B cell (primary cell): Measurements from ENCODE around the gene C6orf15. TPM values are rescaled to one million over a fixed set of nuclear protein-coding genes. Genes with fewer than 3 reads are reported as not detected.

Experiments used
- ATAC-seq: fragments of 200-7000 bp; cut with Tn5 transposase; one replicate; pipeline ENCODE4 v1.10.0; 2021; ENCODE audit warnings: low read depth, mild to moderate bottlenecking, moderate number of reproducible peaks, moderate library complexity
- CTCF ChIA-PET: fragments of 350-600 bp; sonication (Branson Sonifier 250); formaldehyde crosslinking; loops from one replicate; lab custom pipeline; 2021; ENCODE audit warnings: antibody characterized with exemption, inconsistent platforms; lab: Charles Lee
- POLR2A ChIA-PET: fragments of 350-600 bp; sonication (Branson Sonifier 250); formaldehyde crosslinking; loops from one replicate; lab custom pipeline; 2021; ENCODE audit warnings: antibody characterized with exemption; lab: Charles Lee
- DNase-seq: peaks from one replicate; pipeline ENCODE4 v3.0.0; 2013
- H2AFZ ChIP-seq: 2 replicates; pipeline ENCODE4 v1.6.1; 2012; ENCODE audit warnings: mild to moderate bottlenecking, low read depth, low read length; ENCODE audit not compliant: insufficient read depth, poor library complexity, severe bottlenecking
- H3K27ac ChIP-seq, 2 donors: 1 replicate in 1 of 2; 2 replicates in 1 of 2; pipeline ENCODE4 v1.5.1; 2012 to 2013; ENCODE audit warnings: low read length in 2 of 2, mild to moderate bottlenecking in 2 of 2, moderate library complexity in 1 of 2
- H3K27me3 ChIP-seq, 4 experiments: fragments of 200-600 bp in 1 of 4; sonication (generic) in 1 of 4; replicated peaks in 1 of 4; 1 replicate in 2 of 4; 2 replicates in 2 of 4; pipeline versions ENCODE4 v1.6.1 to v1.7.0; 2013 to 2016; ENCODE audit warnings: low read length in 3 of 4, mild to moderate bottlenecking in 2 of 4, mixed read lengths in 1 of 4, moderate library complexity in 1 of 4; ENCODE audit not compliant: insufficient read depth in 4 of 4, control insufficient read depth in 3 of 4; ENCODE audit errors: control extremely low read depth in 1 of 4
- H3K36me3 ChIP-seq, 2 experiments: replicated peaks in 1 of 2; 1 replicate in 1 of 2; 2 replicates in 1 of 2; pipeline versions ENCODE4 v1.6.1 to v1.7.1; 2013; ENCODE audit warnings: low read length in 1 of 2; ENCODE audit not compliant: insufficient read depth in 2 of 2, control insufficient read depth in 1 of 2; ENCODE audit errors: control extremely low read depth in 1 of 2, extremely low read depth in 1 of 2
- H3K4me1 ChIP-seq, 2 donors: fragments of 200-600 bp in 1 of 2; sonication (generic) in 1 of 2; 1 replicate in 1 of 2; 2 replicates in 1 of 2; pipeline versions ENCODE4 v1.5.1 to v1.6.1; 2013 to 2017; ENCODE audit warnings: low read length in 2 of 2; ENCODE audit not compliant: control insufficient read depth in 2 of 2, insufficient read depth in 2 of 2
- H3K4me2 ChIP-seq: replicated peaks from 2 replicates; pipeline ENCODE3; 2012; ENCODE audit warnings: mild to moderate bottlenecking, low read depth, low read length; ENCODE audit not compliant: poor library complexity, severe bottlenecking
- H3K4me3 ChIP-seq, 5 experiments: fragments of 200-600 bp in 1 of 5; sonication (generic) in 1 of 5; 1 replicate in 3 of 5; 2 replicates in 2 of 5; pipeline versions ENCODE4 v1.5.1 to v1.7.0; 2011 to 2016; ENCODE audit warnings: low read length in 4 of 5, mild to moderate bottlenecking in 4 of 5, low read depth in 2 of 5, control low read depth in 1 of 5, moderate library complexity in 1 of 5; ENCODE audit not compliant: insufficient read depth in 1 of 5; ENCODE audit errors: control extremely low read depth in 1 of 5, extremely low read depth in 1 of 5
- H3K79me2 ChIP-seq: fragments of 200-600 bp; sonication (generic); one replicate; pipeline ENCODE4 v1.6.0; 2016; ENCODE audit warnings: low read length; ENCODE audit not compliant: control insufficient read depth, insufficient read depth
- H3K9ac ChIP-seq: fragments of 200-600 bp; sonication (generic); 2 replicates; pipeline ENCODE4 v1.6.1; 2017; ENCODE audit warnings: mild to moderate bottlenecking, low read length, moderate library complexity
- H3K9me3 ChIP-seq, 3 donors: one replicate each; pipeline versions ENCODE4 v1.6.1 to v1.7.1; 2013; ENCODE audit warnings: low read length in 2 of 3; ENCODE audit not compliant: control insufficient read depth in 2 of 3, insufficient read depth in 1 of 3; ENCODE audit errors: control extremely low read depth in 1 of 3
- H4K20me1 ChIP-seq: 2 replicates; pipeline ENCODE4 v1.6.0; 2012; ENCODE audit warnings: mild to moderate bottlenecking, low read length; ENCODE audit not compliant: insufficient read depth, control insufficient read depth, poor library complexity, severe bottlenecking
- H3K27ac Mint-ChIP-seq: one replicate; pipeline ENCODE4 v1.8.0; 2021; ENCODE audit warnings: mixed read lengths
- H3K27me3 Mint-ChIP-seq: one replicate; pipeline ENCODE4 v1.8.0; 2021; ENCODE audit warnings: mixed read lengths
- H3K4me1 Mint-ChIP-seq: one replicate; pipeline ENCODE4 v1.8.0; 2021; ENCODE audit warnings: mixed read lengths
- H3K4me3 Mint-ChIP-seq: one replicate; pipeline ENCODE4 v1.8.0; 2021; ENCODE audit warnings: mixed read lengths
- H3K9me3 Mint-ChIP-seq: one replicate; pipeline ENCODE4 v1.8.0; 2022; ENCODE audit warnings: mixed read lengths; ENCODE audit not compliant: insufficient read depth
- EZH2 ChIP-seq: IDR thresholded peaks from 2 replicates; pipeline ENCODE4 v1.6.1; 2012; ENCODE audit warnings: borderline replicate concordance, low read depth, mild to moderate bottlenecking, moderate library complexity, low read length; ENCODE audit not compliant: insufficient read depth, poor library complexity, severe bottlenecking
- WGBS: methylation state at CpG from one replicate; pipeline ENCODE4 v1.1.5; 2013; ENCODE audit warnings: missing lambda C conversion rate; ENCODE audit not compliant: insufficient coverage; 5-methylcytosine and 5-hydroxymethylcytosine counted together
- intact Hi-C: fragments of 100-400 bp; cut with micrococcal nuclease; formaldehyde crosslinking; loops from one replicate; pipeline ENCODE4 v1.10.0; 2022
- polyA plus RNA-seq: library from polyadenylated mRNA; depleted of rRNA; stranded (reverse); fragments of >200 nt; gene quantifications from 2 replicates; pipeline ENCODE4 v1.2.3, GENCODE V29; 2012
- total RNA-seq, 2 donors: library from RNA; stranded (reverse); fragments of 120-200 nt in 1 of 2; gene quantifications; 1 replicate in 1 of 2; 2 replicates in 1 of 2; pipeline versions ENCODE4 v1.2.3 to v1.2.4, GENCODE V29; 2013 to 2022
- TF ChIP-seq, protein P1 (sequence below): fragments of 200-600 bp; IDR thresholded peaks from one replicate; pipeline ENCODE4 v1.8.0; 2022; ENCODE audit warnings: antibody characterized with exemption, mild to moderate bottlenecking

The C6orf15 gene
- total and polyA plus RNA-seq, 2 donors (not counting 1 experiment from before 2014, with no cell fraction given): not detected

DNA sequence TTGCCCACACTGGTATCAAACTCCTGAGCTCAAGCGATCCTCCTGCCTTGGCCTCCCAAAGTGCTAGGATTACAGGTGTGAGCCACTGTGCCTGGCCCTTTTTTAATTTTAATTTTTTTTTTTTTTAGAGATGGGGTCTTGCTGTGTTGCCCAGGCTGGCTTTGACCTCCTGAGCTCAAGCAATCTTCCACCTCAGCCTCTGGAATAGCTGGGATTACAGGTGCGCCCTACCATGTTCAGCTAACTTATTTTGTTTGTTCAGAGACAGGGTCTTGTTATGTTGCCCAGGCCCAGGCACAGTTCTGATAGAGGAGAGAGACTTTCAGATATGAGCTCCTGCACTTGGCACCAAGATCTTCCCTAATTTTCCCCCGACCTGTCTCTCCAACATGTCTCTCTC lies 18.4 kb upstream of the C6orf15 start:
- no peak overlapping the region for H3K4me3 ChIP-seq
- H4K20me1 ChIP-seq: no peaks in the 10 kb centered on the region
- H2AFZ ChIP-seq: no peak overlapping the region
- ChIA-PET CTCF (interaction anchor here (0.7 to 10.4 kb wide), 8 partner anchors 9 to 250 kb away, joined by 3 to 133 read pairs (median 5); no protein-coding TSS in a partner anchor), POLR2A (no interaction called here)
- H3K9ac ChIP-seq: no peak overlapping the region
- no peak overlapping the region for H3K27ac ChIP-seq
- H3K27ac Mint-ChIP-seq: no peak overlapping the region
- no peaks in the 10 kb centered on the region for H3K9me3 Mint-ChIP-seq
- H3K4me1 Mint-ChIP-seq: peaks cover 4% of the 10 kb centered on the region
- ATAC-seq (no peak), DNase-seq (no peak)
- 100% methylated on average over 2 of the region's 3 CpGs for WGBS
- no peak overlapping the region for H3K4me3 Mint-ChIP-seq
- H3K27me3 Mint-ChIP-seq: peaks cover 19% of the 10 kb centered on the region
- H3K4me2 ChIP-seq: no peak overlapping the region
- H3K4me1 ChIP-seq: peaks cover 0 to 3% of the 10 kb centered on the region in 2 donors
- peaks cover 0 to 7% (median 0%) of the 10 kb centered on the region in 4 experiments for H3K27me3 ChIP-seq
- no peaks in the 10 kb centered on the region for H3K36me3 ChIP-seq
- H3K79me2 ChIP-seq: no peaks in the 10 kb centered on the region
- no peaks in the 10 kb centered on the region for H3K9me3 ChIP-seq
- TF ChIP-seq EZH2: no peak
- TF ChIP-seq, protein P1, sequence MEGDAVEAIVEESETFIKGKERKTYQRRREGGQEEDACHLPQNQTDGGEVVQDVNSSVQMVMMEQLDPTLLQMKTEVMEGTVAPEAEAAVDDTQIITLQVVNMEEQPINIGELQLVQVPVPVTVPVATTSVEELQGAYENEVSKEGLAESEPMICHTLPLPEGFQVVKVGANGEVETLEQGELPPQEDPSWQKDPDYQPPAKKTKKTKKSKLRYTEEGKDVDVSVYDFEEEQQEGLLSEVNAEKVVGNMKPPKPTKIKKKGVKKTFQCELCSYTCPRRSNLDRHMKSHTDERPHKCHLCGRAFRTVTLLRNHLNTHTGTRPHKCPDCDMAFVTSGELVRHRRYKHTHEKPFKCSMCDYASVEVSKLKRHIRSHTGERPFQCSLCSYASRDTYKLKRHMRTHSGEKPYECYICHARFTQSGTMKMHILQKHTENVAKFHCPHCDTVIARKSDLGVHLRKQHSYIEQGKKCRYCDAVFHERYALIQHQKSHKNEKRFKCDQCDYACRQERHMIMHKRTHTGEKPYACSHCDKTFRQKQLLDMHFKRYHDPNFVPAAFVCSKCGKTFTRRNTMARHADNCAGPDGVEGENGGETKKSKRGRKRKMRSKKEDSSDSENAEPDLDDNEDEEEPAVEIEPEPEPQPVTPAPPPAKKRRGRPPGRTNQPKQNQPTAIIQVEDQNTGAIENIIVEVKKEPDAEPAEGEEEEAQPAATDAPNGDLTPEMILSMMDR: no peak
- intact Hi-C loops: no loop called here

DNA sequence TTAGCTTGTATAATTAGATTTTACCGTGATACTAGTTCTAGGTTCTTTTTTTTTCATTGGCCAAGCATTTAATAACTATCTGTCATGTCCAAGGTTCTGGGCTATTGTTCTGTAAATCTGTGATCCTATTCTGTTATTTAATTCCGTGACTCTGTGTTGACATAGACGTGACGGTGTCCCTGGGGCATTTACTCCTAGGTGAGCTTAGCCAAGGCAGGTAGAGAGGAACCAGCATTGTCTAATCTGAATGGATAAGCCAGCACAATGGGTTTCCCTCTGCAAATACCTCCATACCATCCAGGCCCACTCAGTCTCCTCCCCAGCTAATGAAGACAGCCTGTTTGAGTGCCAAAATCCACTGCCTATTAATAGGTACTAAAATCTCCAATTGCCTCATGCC lies 16.8 kb upstream of the C6orf15 start:
- H3K27ac Mint-ChIP-seq: no peak overlapping the region
- CTCF ChIA-PET: interaction anchor here (0.6 to 4.0 kb wide), 12 partner anchors 8 to 307 kb away, joined by 3 to 26 read pairs (median 4); no protein-coding TSS in a partner anchor
- H3K9me3 ChIP-seq: no peaks in the 10 kb centered on the region
- H4K20me1 ChIP-seq: no peaks in the 10 kb centered on the region
- H3K79me2 ChIP-seq: no peaks in the 10 kb centered on the region
- no peak overlapping the region for H2AFZ ChIP-seq
- H3K27ac ChIP-seq: no peak overlapping the region
- H3K36me3 ChIP-seq: no peaks in the 10 kb centered on the region
- POLR2A ChIA-PET: interaction anchor here (1.3 kb wide), 1 partner anchor 8 kb away, joined by 3 read pairs; no protein-coding TSS in a partner anchor
- no peak overlapping the region for H3K9ac ChIP-seq
- no peak for ATAC-seq
- WGBS: 100% methylated on average over 2 of the region's 4 CpGs
- no peak for TF ChIP-seq EZH2
- TF ChIP-seq, protein P1: no peak
- H3K27me3 ChIP-seq: peaks cover 0 to 7% (median 0%) of the 10 kb centered on the region in 4 experiments
- peaks cover 19% of the 10 kb centered on the region for H3K27me3 Mint-ChIP-seq
- DNase-seq: no peak
- no peaks in the 10 kb centered on the region for H3K9me3 Mint-ChIP-seq
- H3K4me1 ChIP-seq: peaks cover 0 to 3% of the 10 kb centered on the region in 2 donors
- H3K4me3 ChIP-seq: no peak overlapping the region
- no peak overlapping the region for H3K4me3 Mint-ChIP-seq
- H3K4me2 ChIP-seq: no peak overlapping the region
- H3K4me1 Mint-ChIP-seq: peaks cover 4% of the 10 kb centered on the region
- intact Hi-C loops: no loop called here
